Panc1 (cell line): ENCODE data around the gene TOR1AIP1. TPM values are rescaled to one million over a fixed set of nuclear protein-coding genes. Genes with fewer than 3 reads are reported as not detected.

ENCODE experiments used
- ATAC-seq: fragments of 200-7000 bp; cut with Tn5 transposase; 2 replicates; pipeline ENCODE4 v1.9.1; 2020; ENCODE audit warnings: mild to moderate bottlenecking, moderate library complexity
- BruUV-seq: library from RNA; stranded (reverse); fragments of 400-500 nt; replicated peaks from 2 replicates; lab custom pipeline; 2021; lab: Mats Ljungman, UMichigan
- CTCF ChIA-PET: fragments of 300-600 bp; sonication (Branson Sonifier 250); formaldehyde crosslinking; loops from one replicate; lab custom pipeline; 2022; ENCODE audit warnings: antibody characterized with exemption; lab: Charles Lee
- POLR2A ChIA-PET: fragments of 300-600 bp; sonication (Branson Sonifier 250); formaldehyde crosslinking; loops from one replicate; lab custom pipeline; 2022; ENCODE audit warnings: antibody characterized with exemption; lab: Charles Lee
- DNase-seq: peaks from one replicate; pipeline ENCODE4 v3.0.0-alpha.2; 2010; ENCODE audit warnings: low read depth, low spot score
- H3K27ac ChIP-seq: 2 replicates; pipeline ENCODE4 v1.5.1; 2011; ENCODE audit warnings: mild to moderate bottlenecking, low read length, inconsistent platforms
- H3K27me3 ChIP-seq: fragments of 200-500 bp; sonication (Bioruptor generic); 2 replicates; pipeline ENCODE4 v1.6.0; 2014; ENCODE audit warnings: low read length, inconsistent platforms; ENCODE audit not compliant: control insufficient read depth, insufficient read depth
- H3K36me3 ChIP-seq: fragments of 200-500 bp; sonication (Bioruptor generic); 2 replicates; pipeline ENCODE4 v1.5.1; 2014; ENCODE audit warnings: inconsistent platforms, mild to moderate bottlenecking, low read length, moderate library complexity; ENCODE audit not compliant: control insufficient read depth, insufficient read depth
- H3K4me1 ChIP-seq: 2 replicates; pipeline ENCODE4 v1.5.1; 2011; ENCODE audit warnings: inconsistent platforms, mild to moderate bottlenecking, low read length, moderate library complexity; ENCODE audit not compliant: control insufficient read depth, insufficient read depth
- H3K4me3 ChIP-seq, 2 experiments: 2 replicates each; pipeline ENCODE4 v1.5.1; 2011 to 2012; ENCODE audit warnings: low read depth in 2 of 2, low read length in 2 of 2, mild to moderate bottlenecking in 2 of 2, inconsistent platforms in 1 of 2, moderate library complexity in 1 of 2
- H3K9me3 ChIP-seq: fragments of 200-500 bp; sonication (Bioruptor generic); 2 replicates; pipeline ENCODE4 v1.5.1; 2014; ENCODE audit warnings: low read depth, mild to moderate bottlenecking, inconsistent platforms, low read length, moderate library complexity; ENCODE audit not compliant: control insufficient read depth, insufficient read depth
- CTCF ChIP-seq: fragments of 450-650 bp; IDR thresholded peaks from 2 replicates; pipeline ENCODE4 v1.5.1; 2017; ENCODE audit warnings: mild to moderate bottlenecking
- POLR2AphosphoS5 ChIP-seq: IDR thresholded peaks from 2 replicates; pipeline ENCODE4 v1.6.1; 2012; ENCODE audit warnings: mild to moderate bottlenecking, low read depth, low read length, moderate library complexity
- REST ChIP-seq, 2 experiments: IDR thresholded peaks; 2 replicates each; pipeline ENCODE4 v1.6.1; 2011 to 2012; ENCODE audit warnings: low read depth in 2 of 2, control low read depth in 1 of 2, low read length in 1 of 2, mild to moderate bottlenecking in 1 of 2, moderate library complexity in 1 of 2; ENCODE audit not compliant: insufficient read depth in 1 of 2
- SIN3A ChIP-seq: IDR thresholded peaks from 2 replicates; pipeline ENCODE4 v1.6.1; 2012; ENCODE audit warnings: low read depth, mild to moderate bottlenecking, low read length, moderate library complexity, borderline replicate concordance; ENCODE audit not compliant: insufficient read depth
- TCF7L2 ChIP-seq: IDR thresholded peaks from 2 replicates; pipeline ENCODE4 v1.6.1; 2011; ENCODE audit warnings: mild to moderate bottlenecking, low read depth, low read length, inconsistent platforms
- in situ Hi-C: cut with HindIII; loops from 2 replicates; pipeline ENCODE4 v1.10.0; 2016; ENCODE audit warnings: low sequenced_read_pairs, low pct_unique_long_range_greater_than_20kb
- intact Hi-C: fragments of 100-400 bp; cut with micrococcal nuclease; formaldehyde crosslinking; loops from one replicate; pipeline ENCODE4 v1.10.0; 2022; ENCODE audit not compliant: unreplicated experiment
- total RNA-seq: library from RNA; stranded (reverse); gene quantifications from one replicate; pipeline ENCODE4 v1.2.1, GENCODE V29; 2021; ENCODE audit not compliant: unreplicated experiment

TOR1AIP1 gene
- total RNA-seq, 1 experiment from 2014 or later, result 62.0 TPM

- DNase-seq, result no peak
- H3K4me3 ChIP-seq, result no peak overlapping the region
- BruUV-seq, result no TSS peak
- H3K4me1 ChIP-seq, result no peaks in the 10 kb centered on the region
- intact Hi-C loops, result no loop called here
- H3K27me3 ChIP-seq, result no peaks in the 10 kb centered on the region
- peaks cover 20% of the 10 kb centered on the region for H3K36me3 ChIP-seq
- in situ Hi-C loops, result no loop called here
- H3K27ac ChIP-seq, result no peak overlapping the region
- POLR2A ChIA-PET, result interaction anchor here (0.7 kb wide), 1 partner anchor 97 kb away, joined by 4 read pairs; no protein-coding TSS in a partner anchor
- CTCF ChIA-PET, result interaction anchor here (0.6 kb wide), 1 partner anchor 97 kb away, joined by 4 read pairs; no protein-coding TSS in a partner anchor
- no peak for ATAC-seq
- no peak for TF ChIP-seq POLR2AphosphoS5
- H3K9me3 ChIP-seq, result no peaks in the 10 kb centered on the region
Measured at GRCh38 chr1:179911812-179912211, 29.7 kb downstream of the TOR1AIP1 start.

- no peak for ATAC-seq
- intact Hi-C loops, result no loop called here
- H3K36me3 ChIP-seq, result peaks cover 43% of the 10 kb centered on the region
- TF ChIP-seq SIN3A (no peak), REST (IDR thresholded peaks at IDR 0.05; ENCODE audit: insufficient read depth in 1 of 2, low read depth in 2 of 2, low read length in 1 of 2) (no peak), TCF7L2 (no peak), CTCF (no peak), POLR2AphosphoS5 (no peak)
- no peak for DNase-seq
- H3K4me3 ChIP-seq, result no peak overlapping the region
- CTCF ChIA-PET, result no interaction called here
- no peaks in the 10 kb centered on the region for H3K9me3 ChIP-seq
- TSS peak; percentile 57 for BruUV-seq
- H3K27ac ChIP-seq, result no peak overlapping the region
- no peaks in the 10 kb centered on the region for H3K4me1 ChIP-seq
- in situ Hi-C loops, result no loop called here
- no peaks in the 10 kb centered on the region for H3K27me3 ChIP-seq
- POLR2A ChIA-PET, result no interaction called here
Measured at GRCh38 chr1:179917601-179918429, 35.7 kb downstream of the TOR1AIP1 start.

GRCh38 chr1:179921472-179921871 is 39.4 kb downstream of the TOR1AIP1 start:
- H3K36me3 ChIP-seq, result peaks cover 27% of the 10 kb centered on the region
- DNase-seq (no peak), ATAC-seq (no peak)
- POLR2A ChIA-PET, result no interaction called here
- no TSS peak for BruUV-seq
- H3K27me3 ChIP-seq, result no peaks in the 10 kb centered on the region
- no peak for TF ChIP-seq POLR2AphosphoS5
- in situ Hi-C loops, result no loop called here
- no peak overlapping the region for H3K27ac ChIP-seq
- H3K9me3 ChIP-seq, result no peaks in the 10 kb centered on the region
- H3K4me3 ChIP-seq, result no peak overlapping the region
- CTCF ChIA-PET, result no interaction called here
- intact Hi-C loops, result no loop called here
- H3K4me1 ChIP-seq, result peaks cover 2% of the 10 kb centered on the region; the same call in 1 of the 2 replicates
